BLaER1 (cell line): Measurements from ENCODE around the gene FAM78A.

Experiments
- H3K27ac ChIP-seq: shearing (Covaris generic); formaldehyde crosslinking; 2 replicates; pipeline ENCODE4 v1.8.1; 2022
- H3K27me3 ChIP-seq: shearing (Covaris generic); formaldehyde crosslinking; 2 replicates; pipeline ENCODE4 v1.8.1; 2022
- H3K36me3 ChIP-seq: shearing (Covaris generic); formaldehyde crosslinking; 2 replicates; pipeline ENCODE4 v1.8.1; 2022
- H3K4me1 ChIP-seq: shearing (Covaris generic); formaldehyde crosslinking; 2 replicates; pipeline ENCODE4 v1.8.1; 2022
- H3K4me2 ChIP-seq: shearing (Covaris generic); formaldehyde crosslinking; 2 replicates; pipeline ENCODE4 v1.8.1; 2022
- H3K4me3 ChIP-seq: shearing (Covaris generic); formaldehyde crosslinking; 2 replicates; pipeline ENCODE4 v1.8.1; 2022
- H3K9ac ChIP-seq: shearing (Covaris generic); formaldehyde crosslinking; 2 replicates; pipeline ENCODE4 v1.8.1; 2022
- H3K9me3 ChIP-seq: shearing (Covaris generic); formaldehyde crosslinking; 2 replicates; pipeline ENCODE4 v1.8.1; 2022
- H4K20me1 ChIP-seq: shearing (Covaris generic); formaldehyde crosslinking; 2 replicates; pipeline ENCODE4 v1.8.1; 2022
- Cebpa-rat ChIP-seq: shearing (Covaris generic); IDR thresholded peaks from 2 replicates; pipeline ENCODE4 v1.8.1; 2022

The FAM78A gene

GRCh38 chr9:131233995-131234394 lies 42.3 kb downstream of the FAM78A start:
- TF ChIP-seq Cebpa-rat = no peak
- no peak overlapping the region for H3K27ac ChIP-seq
- no peak overlapping the region for H3K9ac ChIP-seq
- H4K20me1 ChIP-seq = no peaks in the 10 kb centered on the region
- H3K4me1 ChIP-seq = peaks cover 57% of the 10 kb centered on the region
- no peak overlapping the region for H3K4me2 ChIP-seq
- no peaks in the 10 kb centered on the region for H3K9me3 ChIP-seq
- H3K36me3 ChIP-seq = peaks cover 65% of the 10 kb centered on the region
- no peaks in the 10 kb centered on the region for H3K27me3 ChIP-seq
- no peak overlapping the region for H3K4me3 ChIP-seq

GRCh38 chr9:131233556-131233955 lies 42.8 kb downstream of the FAM78A start:
- no peak overlapping the region for H3K4me2 ChIP-seq
- TF ChIP-seq Cebpa-rat = no peak
- H3K4me3 ChIP-seq = no peak overlapping the region
- peaks cover 3% of the 10 kb centered on the region for H4K20me1 ChIP-seq
- peaks cover 65% of the 10 kb centered on the region for H3K36me3 ChIP-seq
- H3K27ac ChIP-seq = no peak overlapping the region
- no peaks in the 10 kb centered on the region for H3K27me3 ChIP-seq
- no peaks in the 10 kb centered on the region for H3K9me3 ChIP-seq
- H3K9ac ChIP-seq = no peak overlapping the region
- peaks cover 59% of the 10 kb centered on the region for H3K4me1 ChIP-seq

DNA sequence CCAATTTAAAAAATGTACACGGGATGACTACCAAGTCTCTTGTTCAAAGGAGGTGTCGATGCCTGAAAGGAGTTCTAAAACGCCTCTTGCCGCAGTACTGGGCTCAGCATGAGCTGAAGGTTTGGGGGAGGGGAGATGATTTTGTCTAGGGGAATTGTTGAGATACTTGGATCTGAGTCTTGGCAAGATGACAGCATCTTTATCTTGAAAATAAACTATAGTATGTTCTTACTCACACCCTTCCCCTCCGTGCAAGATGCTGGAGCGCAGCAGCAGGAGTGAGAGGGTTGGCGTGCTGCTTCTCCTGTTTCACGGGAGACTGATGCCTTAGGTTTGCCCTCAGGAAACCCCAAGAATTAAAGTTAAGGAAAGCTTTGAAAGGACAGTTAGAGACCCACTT lies 47.3 kb downstream of the FAM78A start:
- Histone ChIP-seq H3K9me3 (no peaks in the 10 kb centered on the region), H3K36me3 (peaks cover 49% of the 10 kb centered on the region), H4K20me1 (peaks cover 18% of the 10 kb centered on the region), H3K4me1 (peaks cover 47% of the 10 kb centered on the region), H3K4me2 (peak overlapping the region; percentile 91), H3K27ac (no peak overlapping the region), H3K4me3 (no peak overlapping the region), H3K27me3 (no peaks in the 10 kb centered on the region), H3K9ac (no peak overlapping the region; the same call in 1 of the 2 replicates)
- TF ChIP-seq Cebpa-rat = no peak

DNA sequence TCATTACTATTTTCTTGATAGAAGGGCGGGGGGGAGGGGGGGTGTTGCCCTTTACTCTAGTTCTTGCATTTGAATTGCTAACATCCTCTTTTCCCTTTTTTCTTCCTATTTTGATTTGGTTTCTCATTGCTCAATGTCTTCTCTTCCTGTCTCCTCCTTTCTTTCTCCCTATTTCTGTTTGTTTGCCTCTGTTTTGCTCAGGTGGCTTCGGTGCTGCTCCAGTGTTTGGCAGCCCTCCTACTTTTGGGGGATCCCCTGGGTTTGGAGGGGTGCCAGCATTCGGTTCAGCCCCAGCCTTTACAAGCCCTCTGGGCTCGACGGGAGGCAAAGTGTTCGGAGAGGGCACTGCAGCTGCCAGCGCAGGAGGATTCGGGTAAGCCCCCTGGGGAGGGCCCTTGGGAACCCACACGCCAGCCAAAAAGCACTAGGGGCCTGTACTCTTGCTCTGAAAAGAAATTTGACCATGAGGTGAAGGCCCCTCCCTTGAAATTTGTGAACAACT lies 48.3 kb downstream of the FAM78A start:
- Histone ChIP-seq H3K4me1 (peaks cover 46% of the 10 kb centered on the region), H3K4me3 (no peak overlapping the region; the same call in 1 of the 2 replicates), H3K9ac (peak overlapping the region; percentile 43; the same call in 1 of the 2 replicates), H3K36me3 (peaks cover 44% of the 10 kb centered on the region), H3K27ac (peak overlapping the region; percentile 39; the same call in 1 of the 2 replicates), H4K20me1 (peaks cover 18% of the 10 kb centered on the region), H3K27me3 (no peaks in the 10 kb centered on the region), H3K4me2 (peak overlapping the region; percentile 91), H3K9me3 (no peaks in the 10 kb centered on the region)
- no peak for TF ChIP-seq Cebpa-rat

DNA sequence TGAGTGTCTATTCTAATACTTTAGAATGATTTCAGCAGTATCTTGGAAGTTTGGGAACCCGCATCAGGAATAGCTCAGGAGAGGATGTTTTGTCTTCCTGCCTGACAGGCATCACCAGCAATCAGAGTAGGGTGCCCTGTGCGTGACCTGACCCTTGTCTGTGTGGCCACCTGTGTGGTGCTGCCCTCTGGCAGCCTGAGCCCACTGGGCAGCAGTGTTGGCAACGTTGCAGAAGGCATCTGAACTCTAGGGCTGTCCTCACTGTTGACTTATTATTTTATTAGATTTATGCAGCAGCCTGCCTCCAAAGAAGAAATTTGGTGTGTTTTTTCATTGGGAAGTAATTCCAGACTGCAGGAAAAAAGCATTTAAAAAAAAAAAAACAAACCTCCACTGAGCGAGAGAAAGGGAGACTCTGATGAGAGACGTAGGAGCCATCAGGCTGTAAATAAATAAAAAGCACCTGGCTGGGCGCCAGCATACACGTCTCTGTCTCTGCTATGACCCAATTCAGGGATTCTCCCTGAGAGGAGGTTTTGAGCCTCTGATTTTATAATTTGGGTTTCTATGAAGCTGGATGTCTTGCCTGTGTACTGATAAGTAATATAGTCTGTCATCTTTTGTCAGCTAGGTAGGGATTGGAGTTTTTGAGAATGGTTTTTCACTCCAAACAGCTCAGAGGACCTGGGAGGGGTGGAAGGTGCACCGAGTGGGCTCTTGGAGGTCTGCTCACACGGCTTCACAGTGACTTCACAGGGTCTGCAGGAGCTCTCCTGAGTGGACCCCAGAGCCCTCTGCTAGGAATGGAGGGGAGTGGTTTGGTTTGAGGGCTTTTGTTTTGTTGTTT lies 49.0 kb downstream of the FAM78A start:
- Histone ChIP-seq H3K27ac (peak overlapping the region; percentile 32; the same call in 1 of the 2 replicates), H3K9ac (no peak overlapping the region), H3K4me2 (peak overlapping the region; percentile 91), H3K9me3 (no peaks in the 10 kb centered on the region), H3K27me3 (no peaks in the 10 kb centered on the region), H3K4me3 (peak overlapping the region; percentile 34; the same call in 1 of the 2 replicates), H4K20me1 (peaks cover 18% of the 10 kb centered on the region), H3K36me3 (peaks cover 44% of the 10 kb centered on the region), H3K4me1 (peaks cover 46% of the 10 kb centered on the region)
- TF ChIP-seq Cebpa-rat = no peak

- peak overlapping the region; percentile 91 for H3K4me2 ChIP-seq
- H3K27ac ChIP-seq = no peak overlapping the region
- H3K4me3 ChIP-seq = no peak overlapping the region
- no peaks in the 10 kb centered on the region for H3K9me3 ChIP-seq
- H3K36me3 ChIP-seq = peaks cover 40% of the 10 kb centered on the region
- no peak overlapping the region for H3K9ac ChIP-seq
- no peak for TF ChIP-seq Cebpa-rat
- H4K20me1 ChIP-seq = peaks cover 18% of the 10 kb centered on the region
- no peaks in the 10 kb centered on the region for H3K27me3 ChIP-seq
- peaks cover 46% of the 10 kb centered on the region for H3K4me1 ChIP-seq
Measured at GRCh38 chr9:131226226-131226625, 50.1 kb downstream of the FAM78A start.

DNA sequence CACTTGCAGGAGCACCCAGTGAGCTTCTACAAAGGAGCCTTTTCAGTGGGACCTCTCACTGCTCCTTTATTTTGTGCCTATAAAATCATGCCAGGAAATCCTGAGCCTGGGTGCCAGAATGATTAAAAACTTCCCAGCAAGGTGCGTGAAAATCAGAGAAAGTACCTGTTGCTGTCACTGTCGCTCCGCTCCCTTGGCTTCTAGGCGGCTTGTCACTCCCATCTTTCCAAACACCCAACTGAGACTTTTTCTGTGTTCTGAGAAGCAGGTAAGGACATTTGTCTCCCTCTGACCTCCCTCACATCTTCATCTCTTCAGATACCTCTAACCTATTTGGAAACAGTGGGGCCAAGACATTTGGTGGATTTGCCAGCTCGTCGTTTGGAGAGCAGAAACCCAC lies 53.9 kb downstream of the FAM78A start:
- Histone ChIP-seq H3K9me3 (no peaks in the 10 kb centered on the region), H3K27ac (no peak overlapping the region), H3K9ac (no peak overlapping the region), H3K4me1 (peaks cover 22% of the 10 kb centered on the region), H4K20me1 (0 out of 2 replicates have a peak, but pooled peaks cover 10% of the 10 kb centered on the region), H3K27me3 (no peaks in the 10 kb centered on the region), H3K36me3 (peaks cover 49% of the 10 kb centered on the region), H3K4me2 (no peak overlapping the region), H3K4me3 (no peak overlapping the region)
- no peak for TF ChIP-seq Cebpa-rat

DNA sequence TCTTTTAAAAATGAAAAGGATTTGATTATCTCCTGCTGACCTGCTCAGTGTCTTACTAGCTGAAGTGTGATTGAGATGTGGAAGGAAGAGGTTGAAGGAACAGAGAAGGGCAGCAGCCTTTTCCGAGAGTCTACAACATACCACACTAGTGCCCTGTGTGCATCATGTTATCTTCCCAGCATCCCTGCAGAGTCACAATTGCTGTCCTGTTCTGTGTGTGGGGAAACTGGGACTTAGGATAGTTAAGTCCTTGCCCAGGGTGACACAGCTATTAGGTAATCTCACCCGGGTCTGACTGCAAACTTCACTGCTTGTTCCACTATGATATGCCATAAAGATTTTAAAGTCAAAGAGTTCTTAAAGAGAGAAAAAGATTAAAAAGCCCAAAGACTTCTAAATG lies 55.8 kb downstream of the FAM78A start:
- no peak overlapping the region for H3K27ac ChIP-seq
- no peaks in the 10 kb centered on the region for H3K27me3 ChIP-seq
- TF ChIP-seq Cebpa-rat = no peak
- no peak overlapping the region for H3K4me2 ChIP-seq
- H3K4me1 ChIP-seq = peaks cover 2% of the 10 kb centered on the region
- no peak overlapping the region for H3K4me3 ChIP-seq
- no peaks in the 10 kb centered on the region for H3K9me3 ChIP-seq
- no peaks in the 10 kb centered on the region for H4K20me1 ChIP-seq
- peaks cover 69% of the 10 kb centered on the region for H3K36me3 ChIP-seq
- H3K9ac ChIP-seq = no peak overlapping the region

DNA sequence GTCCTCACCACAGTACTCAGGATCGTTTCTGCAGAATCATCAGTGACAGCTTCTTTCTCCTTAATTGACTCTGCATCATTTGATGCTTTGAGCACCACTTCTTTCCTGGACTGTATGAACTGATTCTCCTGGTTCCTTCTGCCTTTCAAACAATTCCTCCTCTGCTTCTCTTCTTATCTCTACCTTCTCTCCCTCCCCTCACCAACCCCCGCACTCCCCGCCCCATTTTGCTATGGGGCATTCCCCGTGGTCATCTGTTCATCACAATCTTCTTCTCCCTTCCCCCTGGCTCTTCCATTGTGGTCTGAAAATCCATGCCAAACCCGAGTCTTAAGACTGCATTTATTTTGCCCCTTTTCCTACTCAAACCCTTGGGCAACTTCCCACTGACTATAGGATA lies 57.9 kb downstream of the FAM78A start:
- H4K20me1 ChIP-seq = no peaks in the 10 kb centered on the region
- no peaks in the 10 kb centered on the region for H3K9me3 ChIP-seq
- no peak overlapping the region for H3K27ac ChIP-seq
- peaks cover 89% of the 10 kb centered on the region for H3K36me3 ChIP-seq
- no peak for TF ChIP-seq Cebpa-rat
- H3K27me3 ChIP-seq = no peaks in the 10 kb centered on the region
- H3K4me1 ChIP-seq = no peaks in the 10 kb centered on the region; the same call in 1 of the 2 replicates
- H3K9ac ChIP-seq = no peak overlapping the region
- no peak overlapping the region for H3K4me2 ChIP-seq
- H3K4me3 ChIP-seq = no peak overlapping the region

- TF ChIP-seq Cebpa-rat = no peak
Measured at GRCh38 chr9:131217331-131218031, 58.8 kb downstream of the FAM78A start.

More at GRCh38 chr9:131217331-131218031, 58.8 kb downstream of the FAM78A start:
- Histone ChIP-seq H3K36me3 (peaks cover 89% of the 10 kb centered on the region), H3K4me2 (no peak overlapping the region), H3K27me3 (no peaks in the 10 kb centered on the region), H3K4me1 (no peaks in the 10 kb centered on the region; the same call in 1 of the 2 replicates), H3K9ac (no peak overlapping the region), H3K27ac (no peak overlapping the region), H3K4me3 (no peak overlapping the region), H3K9me3 (peaks cover 8% of the 10 kb centered on the region), H4K20me1 (no peaks in the 10 kb centered on the region)
